ENCODE results near the gene LGR4.
"Not testable (repeated sequence)": the region's sequence is repeated elsewhere in the genome, so short reads cannot be mapped to it uniquely, and the experiment has no call there.

Gene LGR4

DNA sequence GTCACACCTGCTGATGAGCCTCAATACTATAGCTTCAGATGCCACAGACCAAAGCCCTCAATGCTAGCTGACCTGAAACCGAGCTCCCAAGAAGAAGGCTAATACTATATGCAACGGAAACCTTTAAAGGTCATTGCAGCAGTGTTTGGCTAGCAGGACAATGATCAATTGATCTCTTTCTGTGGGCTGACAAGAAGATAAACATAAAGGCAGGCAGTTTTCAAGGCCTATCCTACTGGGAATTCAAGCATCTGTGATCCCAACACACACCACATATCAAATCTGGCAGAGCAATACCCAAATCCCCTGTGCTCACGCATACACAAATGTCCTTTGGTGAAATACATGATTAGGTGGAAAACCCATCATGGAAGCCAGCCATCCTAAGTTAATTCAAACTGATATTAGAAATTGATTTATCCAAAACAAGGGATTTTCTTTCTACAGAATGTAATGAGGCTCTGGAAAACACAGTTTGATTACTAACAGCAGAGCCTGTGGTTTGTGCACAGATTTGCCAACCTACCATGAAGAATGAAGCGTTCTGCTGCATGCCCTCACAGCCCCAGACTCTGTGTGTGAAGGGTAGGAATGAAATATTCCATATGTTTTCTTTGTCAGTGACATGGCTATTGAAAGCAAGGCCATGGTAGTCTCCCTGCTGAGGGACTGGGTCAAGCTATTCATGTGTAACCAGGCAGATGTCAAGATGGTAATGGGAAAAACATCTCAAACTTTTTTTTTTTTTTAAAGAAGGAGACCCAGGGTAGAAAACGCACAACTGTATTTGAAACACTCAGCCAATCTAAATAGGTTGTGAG is 12.2 kb downstream of the LGR4 start:
- DNase-seq, result no peak

- no peak for DNase-seq
Observed at GRCh38 chr11:27459191-27459590, 13.4 kb downstream of the LGR4 start.

DNA sequence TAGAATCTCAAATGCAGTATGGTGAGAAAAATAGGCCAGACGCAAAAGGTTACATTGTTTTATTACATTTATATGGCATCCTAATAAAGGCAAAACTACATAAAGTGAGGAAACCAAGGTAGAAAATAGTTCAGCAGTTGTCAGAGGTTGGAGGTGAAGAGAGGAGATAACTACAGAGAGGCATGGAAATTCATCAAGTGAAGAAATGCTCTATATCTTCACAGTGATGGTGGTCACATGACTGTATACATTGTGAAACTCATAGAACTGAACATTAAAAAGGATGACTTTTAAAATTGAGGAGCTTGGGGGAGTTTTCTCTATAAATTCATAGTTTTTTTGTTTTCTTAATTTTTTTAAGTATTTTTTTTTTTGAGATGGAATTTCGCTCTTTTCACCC is 14.4 kb downstream of the LGR4 start:
- no peak for DNase-seq

- DNase-seq, result no peak
Observed at GRCh38 chr11:27456795-27457329, 15.7 kb downstream of the LGR4 start.

DNA sequence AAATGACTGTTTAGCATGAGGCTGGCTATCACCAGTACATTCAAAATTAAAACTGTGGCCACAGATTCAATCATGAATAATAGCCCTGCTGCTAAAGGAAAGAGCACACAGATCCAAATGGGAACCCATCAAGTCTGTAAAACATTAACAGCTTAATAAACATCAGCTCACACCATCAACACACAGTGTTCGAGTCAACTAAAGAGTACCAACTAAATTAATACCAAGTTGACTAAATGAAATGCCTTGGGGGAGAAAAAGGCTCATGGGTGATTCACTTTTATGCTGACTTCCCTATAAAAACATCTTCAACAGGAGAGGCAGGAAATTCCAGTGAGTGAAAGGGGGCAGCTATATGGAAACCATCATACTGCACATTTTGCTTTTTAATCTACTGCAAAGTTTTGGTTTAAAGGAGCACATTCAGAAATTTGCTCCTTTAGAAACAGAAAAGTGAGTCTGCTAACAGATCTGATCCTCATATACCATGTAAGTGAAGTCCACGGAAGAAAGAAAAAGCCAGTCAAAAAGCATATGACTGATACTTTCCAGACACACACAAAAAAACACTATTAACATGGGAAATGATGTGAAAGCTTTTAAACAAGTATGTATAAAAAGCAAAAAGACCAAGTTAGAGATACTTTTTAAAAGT is 16.3 kb downstream of the LGR4 start:
- no peak for DNase-seq

DNA sequence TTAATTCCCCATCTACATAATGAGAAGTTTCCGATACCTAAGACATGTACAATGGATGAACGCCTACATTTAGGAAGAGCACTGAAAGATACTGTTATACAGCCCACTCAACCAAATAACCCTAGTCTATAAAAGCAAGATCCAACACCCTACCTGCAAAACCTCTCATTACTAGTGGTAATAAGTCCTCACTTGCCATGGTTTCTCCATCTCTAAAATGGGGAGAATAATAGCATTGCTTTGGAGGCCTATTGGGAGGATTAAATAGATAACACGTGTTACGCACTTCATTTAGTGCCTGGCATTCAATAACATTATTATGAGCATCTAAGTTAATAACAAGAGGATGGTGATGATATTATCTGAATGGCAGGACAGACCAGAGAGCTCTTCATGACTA is 16.9 kb downstream of the LGR4 start:
- no peak for DNase-seq

DNA sequence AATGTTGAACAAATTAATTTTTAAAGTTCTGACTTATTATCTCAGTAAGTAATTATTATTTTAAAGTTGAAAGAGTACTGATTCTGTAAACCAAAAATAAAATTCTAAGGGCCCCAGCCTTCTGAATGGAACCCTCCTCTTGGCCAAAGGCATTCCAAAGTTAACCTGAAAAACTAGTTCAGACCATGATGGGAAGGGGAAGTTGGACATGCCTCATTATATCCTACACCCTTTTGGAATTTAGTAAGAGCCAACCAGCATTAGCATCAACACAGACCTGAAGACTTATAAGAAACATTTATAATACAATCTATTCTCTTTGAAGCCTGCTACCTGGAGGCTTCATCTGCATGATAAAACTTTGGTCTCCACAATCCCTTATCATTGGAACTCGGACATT is 18.9 kb downstream of the LGR4 start:
- DNase-seq, result no peak

DNA sequence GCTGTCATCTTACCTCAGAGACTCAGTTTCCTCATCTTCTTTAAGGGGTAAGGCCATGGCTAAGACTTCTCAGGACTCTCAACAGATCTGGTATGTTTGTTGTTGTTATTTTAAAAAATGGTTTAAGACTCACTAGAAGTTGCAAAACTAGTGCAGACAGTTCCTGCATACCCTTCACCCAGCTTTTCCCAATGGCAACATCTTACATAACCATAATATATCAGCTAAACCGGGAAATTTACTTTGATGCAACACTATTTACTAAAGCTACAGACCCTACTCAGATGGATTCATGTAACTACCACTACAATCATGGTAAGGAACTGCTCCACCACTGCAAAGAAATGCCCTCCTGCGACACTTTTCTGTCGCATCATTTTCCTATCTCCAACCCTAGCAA is 20.4 kb downstream of the LGR4 start:
- no peak for DNase-seq

- no peak for DNase-seq
Observed at GRCh38 chr11:27451244-27451965, 21.2 kb downstream of the LGR4 start.

- not testable (repeated sequence) for DNase-seq
Observed at GRCh38 chr11:27448184-27448540, 24.4 kb downstream of the LGR4 start.

- DNase-seq, result no peak
Observed at GRCh38 chr11:27447288-27448183, 25.1 kb downstream of the LGR4 start.

DNA sequence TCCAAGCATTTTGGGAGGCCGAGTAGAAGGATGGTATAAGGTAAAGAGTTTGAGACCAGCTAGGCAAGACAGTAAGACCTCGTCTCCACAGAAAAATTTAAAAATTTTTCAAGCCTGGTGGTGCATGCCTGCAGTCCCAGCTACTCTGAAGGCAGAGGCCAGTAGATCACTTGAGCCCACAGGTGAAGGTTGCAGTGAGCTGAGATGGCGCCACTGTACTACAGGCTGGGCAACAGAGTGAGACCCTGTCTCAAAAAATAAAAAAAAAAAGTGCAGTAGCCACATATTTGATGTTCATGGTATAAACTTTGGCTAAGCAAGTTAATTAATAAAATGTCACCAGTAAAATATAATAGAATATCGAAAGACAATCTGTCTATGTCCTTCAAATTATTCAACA is 27.0 kb downstream of the LGR4 start:
- DNase-seq, result no peak

- DNase-seq, result no peak
Observed at GRCh38 chr11:27444801-27445215, 27.8 kb downstream of the LGR4 start.

- peak in 21 of 56 donors; percentile 5 to 84 (median 25) for DNase-seq
Observed at GRCh38 chr11:27443746-27444507, 28.7 kb downstream of the LGR4 start.

DNA sequence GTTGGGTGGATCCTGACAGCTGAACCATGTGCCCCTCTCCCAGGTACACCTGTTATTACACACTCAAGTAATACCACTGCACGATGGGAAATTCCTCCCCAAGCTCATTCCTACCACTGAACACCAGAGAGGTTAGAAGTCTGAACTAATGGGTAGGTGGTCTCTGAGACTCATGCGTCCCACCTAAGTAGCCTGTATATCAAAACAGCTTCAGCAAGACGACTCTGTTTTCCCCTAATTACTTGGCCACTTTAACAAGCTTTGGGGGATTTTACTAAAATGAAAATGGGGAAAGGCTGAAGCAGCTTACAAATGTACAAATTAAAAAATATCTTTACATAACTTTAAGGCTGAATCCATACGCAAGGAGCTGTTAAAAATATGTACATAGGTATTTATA is 29.4 kb downstream of the LGR4 start:
- no peak for DNase-seq

DNA sequence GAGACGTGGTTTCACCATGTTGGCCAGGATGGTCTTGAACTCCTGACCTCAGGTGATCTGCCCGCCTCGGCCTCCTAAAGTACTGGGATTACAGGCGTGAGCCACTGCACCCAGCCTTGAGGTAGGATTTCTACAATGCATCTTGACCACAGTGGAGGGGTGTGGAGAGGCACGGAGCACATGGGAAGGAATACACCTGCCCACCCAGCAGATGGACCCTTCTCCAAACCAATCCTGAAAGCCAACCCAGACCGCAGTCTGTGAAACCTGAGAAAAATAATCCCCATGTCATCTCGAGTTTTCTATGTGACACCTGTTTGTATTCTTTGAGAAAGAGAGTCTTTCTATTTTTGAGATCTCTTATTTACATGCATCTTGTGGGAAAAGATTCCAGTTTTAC is 32.5 kb downstream of the LGR4 start:
- no peak for DNase-seq

DNA sequence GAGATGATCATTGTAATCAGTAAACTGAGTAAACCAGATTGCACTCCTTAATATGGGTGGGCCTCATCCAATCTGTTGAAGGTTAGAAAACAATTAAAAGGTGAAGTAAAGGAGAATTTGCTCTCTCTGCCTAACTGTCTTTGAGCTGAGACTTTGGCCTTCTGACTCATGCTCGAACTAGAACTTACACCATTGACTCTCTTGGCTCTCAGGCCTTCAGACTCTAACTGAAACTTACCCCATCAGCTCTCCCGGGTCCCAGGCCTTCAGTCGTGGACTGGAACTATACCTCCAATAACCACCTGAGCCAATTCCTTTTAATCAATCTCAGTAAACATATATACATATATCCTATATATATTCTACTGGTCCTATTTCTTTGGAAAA is 34.0 kb downstream of the LGR4 start:
- DNase-seq, result no peak

DNA sequence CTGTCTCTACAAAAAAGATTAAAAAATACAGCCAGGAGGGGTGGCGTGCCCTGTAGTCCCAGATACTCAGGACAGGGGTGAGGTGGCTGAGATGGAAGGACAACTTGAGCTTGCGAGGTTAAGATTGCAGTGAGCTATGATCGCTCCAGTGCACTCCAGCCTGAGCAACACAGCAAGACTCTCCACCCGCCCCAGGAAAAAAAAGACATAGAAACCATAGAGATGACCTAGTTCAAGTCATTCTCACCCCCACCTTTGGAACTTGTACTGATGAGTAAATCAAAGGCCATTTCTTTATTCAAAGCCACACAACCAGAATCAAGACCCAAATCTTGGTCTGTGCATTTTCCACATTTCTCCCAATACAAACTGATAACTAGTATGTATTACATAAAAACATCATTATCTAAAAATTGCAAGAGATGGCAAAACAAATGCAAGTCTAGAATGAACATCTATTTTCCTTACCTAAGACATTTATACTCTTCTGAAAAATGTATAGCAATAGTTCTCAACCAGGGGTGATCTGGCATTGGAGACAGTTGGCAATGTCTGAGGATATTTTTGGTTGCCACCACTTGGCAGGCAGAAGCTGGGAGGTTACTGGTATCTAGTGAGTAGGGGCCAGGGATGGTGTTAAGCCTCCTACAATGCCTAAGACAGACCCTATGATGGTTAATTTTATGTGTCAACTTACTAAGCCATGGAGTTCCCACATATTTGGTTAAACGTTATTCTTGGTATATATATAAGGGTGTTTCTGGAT is 34.6 kb downstream of the LGR4 start:
- no peak for DNase-seq

GRCh38 chr11:27436916-27437315 is 35.7 kb downstream of the LGR4 start:
- DNase-seq, result no peak

GRCh38 chr11:27433742-27434141 is 38.8 kb downstream of the LGR4 start:
- DNase-seq, result no peak
